DND-41 (cell line): ENCODE data around the gene USP22.

Experiments used
- CTCF ChIP-seq: IDR thresholded peaks from 2 replicates; pipeline ENCODE4 v1.5.1; 2012; ENCODE audit warnings: borderline replicate concordance, low read length, moderate library complexity, mild to moderate bottlenecking; ENCODE audit not compliant: poor library complexity, severe bottlenecking; ENCODE audit errors: extremely low read depth
- EZH2 ChIP-seq: IDR thresholded peaks from 3 replicates; pipeline ENCODE4 v1.6.1; 2012; ENCODE audit warnings: borderline replicate concordance, low read depth, mild to moderate bottlenecking, moderate library complexity, low read length, inconsistent platforms; ENCODE audit not compliant: severe bottlenecking

- peak; percentile 88 for TF ChIP-seq CTCF
- no peak for TF ChIP-seq EZH2
Measured at GRCh38 chr17:20992987-20993862, 49.6 kb downstream of the USP22 start.
